Cardiac muscle cell (in vitro differentiated cells and primary cell): ENCODE measurements around the gene MXI1. TPM values are rescaled to one million over a fixed set of nuclear protein-coding genes. Genes with fewer than 3 reads are reported as not detected.
A peak's percentile ranks its signal among the peaks of the same experiment; 100 is the strongest.

Experiments
- DNase-seq, 2 donors: peaks; one replicate each; pipeline versions ENCODE4 v3.0.0 to v3.0.0-alpha.2; 2010 to 2017; ENCODE audit warnings: low read depth in 1 of 2, low spot score in 1 of 2
- H3K27ac ChIP-seq: fragments of 200-600 bp; sonication (generic); 2 replicates; pipeline ENCODE4 v1.5.1; 2016
- H3K27me3 ChIP-seq: fragments of 200-600 bp; sonication (generic); 2 replicates; pipeline ENCODE4 v1.6.0; 2016; ENCODE audit warnings: control low read depth
- H3K36me3 ChIP-seq: fragments of 200-600 bp; sonication (generic); 2 replicates; pipeline ENCODE4 v1.5.1; 2016; ENCODE audit warnings: control low read depth
- H3K4me1 ChIP-seq: fragments of 200-600 bp; sonication (generic); 2 replicates; pipeline ENCODE4 v1.8.1; 2017; ENCODE audit warnings: low read depth, mild to moderate bottlenecking, mixed run types
- H3K4me3 ChIP-seq: fragments of 200-600 bp; sonication (generic); 2 replicates; pipeline ENCODE4 v1.5.1; 2016; ENCODE audit warnings: mild to moderate bottlenecking
- H3K9me3 ChIP-seq: fragments of 200-600 bp; sonication (generic); 2 replicates; pipeline ENCODE4 v1.5.1; 2017; ENCODE audit warnings: low read depth, mild to moderate bottlenecking, control low read depth
- CTCF ChIP-seq: IDR thresholded peaks from 2 replicates; pipeline ENCODE4 v1.5.1; 2012; ENCODE audit warnings: low read depth, mild to moderate bottlenecking, low read length
- polyA plus RNA-seq: library from polyadenylated mRNA; unstranded; fragments of >200 nt; fragmentation: Nextera tagmentation; extraction: Ambion mirVana; gene quantifications from 2 replicates; pipeline ENCODE4 v1.2.1, GENCODE V29; 2016
- total RNA-seq: library from RNA; depleted of rRNA; stranded (reverse); fragments of >200 nt; gene quantifications from 2 replicates; pipeline ENCODE4 v1.2.3, GENCODE V29; 2016

The MXI1 gene
- total and polyA plus RNA-seq, 2 experiments from 2014 or later: 55.0 to 68.4 TPM

DNA sequence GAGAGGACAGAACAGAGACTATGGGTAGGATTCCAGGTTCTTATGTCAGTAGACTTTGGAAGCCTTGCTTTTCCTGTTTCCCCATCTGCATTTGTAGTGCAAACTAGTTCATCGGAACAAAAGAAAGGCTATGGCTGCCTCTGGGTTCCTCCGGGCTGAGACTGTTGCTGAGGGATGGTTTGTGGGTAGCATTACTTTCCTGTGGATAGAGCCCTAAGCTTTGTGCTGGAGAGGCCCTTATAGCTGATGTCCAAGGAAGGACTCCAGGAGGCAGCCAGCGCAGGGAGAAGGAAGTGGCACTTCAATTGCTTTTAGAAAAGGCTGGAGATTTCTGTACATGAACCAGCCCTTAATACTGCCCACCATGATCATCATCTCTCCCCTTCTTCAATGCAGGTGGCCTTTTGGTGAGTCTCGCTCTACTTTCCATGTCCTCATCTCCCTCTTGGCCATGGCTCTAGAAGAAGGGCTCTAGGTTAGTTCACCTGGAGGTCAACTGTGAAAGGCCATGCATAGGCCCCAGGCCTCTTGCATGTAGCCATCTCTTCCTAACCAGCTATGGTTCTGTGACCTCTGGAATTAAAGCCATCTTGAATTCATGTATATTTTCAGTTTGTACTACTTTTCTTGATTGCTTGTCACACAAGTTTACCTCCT lies 15.4 kb downstream of the MXI1 start:
- Histone ChIP-seq H3K4me1 (peaks cover 10% of the 10 kb centered on the region), H3K9me3 (no peaks in the 10 kb centered on the region), H3K4me3 (no peak overlapping the region), H3K27me3 (no peaks in the 10 kb centered on the region), H3K36me3 (no peaks in the 10 kb centered on the region), H3K27ac (no peak overlapping the region)
- no peak for DNase-seq
- TF ChIP-seq CTCF: no peak

DNA sequence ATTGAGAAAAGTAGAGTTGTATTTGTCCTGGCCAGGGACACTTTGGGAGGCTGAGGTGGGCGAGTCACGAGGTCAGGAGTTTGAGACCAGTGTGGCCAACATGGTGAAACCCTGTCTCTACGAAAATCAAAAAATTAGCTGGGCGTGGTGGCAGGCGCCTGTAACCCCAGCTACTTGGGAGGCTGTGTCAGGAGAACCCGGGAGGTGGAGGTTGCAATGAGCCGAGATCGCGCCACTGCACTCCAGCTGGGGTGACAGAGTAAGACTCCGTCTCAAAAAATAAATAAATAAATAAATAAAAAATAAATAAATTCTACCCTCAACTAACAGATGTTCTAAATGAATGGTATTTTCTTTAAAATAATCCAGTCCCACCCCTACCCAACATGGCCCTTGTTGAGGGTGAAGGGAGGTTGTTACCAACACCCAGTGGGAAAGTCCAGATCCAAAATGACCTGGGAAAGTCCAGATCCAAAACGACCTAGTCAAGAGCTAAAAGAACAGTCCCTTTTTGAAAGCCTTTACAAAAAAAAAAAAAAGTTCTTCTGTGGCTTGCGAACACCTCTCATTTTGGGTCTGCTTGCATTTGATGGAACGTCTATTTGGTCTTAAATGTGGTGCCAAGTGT lies 16.0 kb downstream of the MXI1 start:
- Histone ChIP-seq H3K27ac (no peak overlapping the region), H3K36me3 (no peaks in the 10 kb centered on the region), H3K27me3 (no peaks in the 10 kb centered on the region), H3K4me1 (peaks cover 10% of the 10 kb centered on the region), H3K9me3 (no peaks in the 10 kb centered on the region), H3K4me3 (no peak overlapping the region)
- TF ChIP-seq CTCF: no peak
- DNase-seq: no peak

DNA sequence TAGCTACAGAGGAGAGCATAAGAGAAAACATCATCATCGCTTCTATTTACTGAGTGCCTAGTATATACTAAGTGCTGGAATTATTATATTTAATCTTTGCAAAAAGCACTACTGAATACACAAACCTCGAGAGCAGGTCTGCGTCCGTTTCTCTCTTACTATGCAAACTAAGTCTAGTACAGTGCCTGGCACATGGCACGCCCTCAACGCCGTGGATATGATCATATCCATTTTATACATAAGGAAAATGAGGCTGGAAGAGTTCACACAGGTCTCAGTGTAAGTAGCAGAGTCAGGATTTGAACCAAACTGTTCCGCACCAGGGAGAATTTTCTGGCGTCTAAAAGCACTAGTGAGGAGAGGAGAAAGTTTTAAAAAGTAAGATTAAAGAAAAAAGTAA lies 17.6 kb downstream of the MXI1 start:
- peaks cover 10% of the 10 kb centered on the region for H3K4me1 ChIP-seq
- no peaks in the 10 kb centered on the region for H3K27me3 ChIP-seq
- TF ChIP-seq CTCF: no peak
- no peak overlapping the region for H3K4me3 ChIP-seq
- no peaks in the 10 kb centered on the region for H3K9me3 ChIP-seq
- peak overlapping the region; percentile 80 for H3K27ac ChIP-seq
- H3K36me3 ChIP-seq: peaks cover 4% of the 10 kb centered on the region
- DNase-seq: no peak

DNA sequence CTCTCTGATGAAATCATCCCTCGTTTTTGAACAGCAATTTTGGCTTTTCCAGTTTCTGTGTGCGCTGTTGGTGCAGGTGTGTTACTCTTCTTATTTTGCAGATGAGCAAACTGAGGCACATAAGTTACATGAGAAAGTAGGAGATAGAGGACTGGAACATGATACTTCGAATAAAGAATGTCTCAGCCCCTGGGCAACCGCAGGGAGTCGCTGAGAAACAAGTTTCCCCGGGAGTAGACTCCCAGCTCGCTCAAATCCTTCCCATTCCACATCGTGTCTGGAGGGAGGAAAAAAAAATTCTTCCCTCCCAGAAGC lies 18.0 kb downstream of the MXI1 start:
- H3K4me3 ChIP-seq: peak overlapping the region; percentile 64

GRCh38 chr10:110225756-110226542 lies 18.5 kb downstream of the MXI1 start:
- Histone ChIP-seq H3K4me1 (peaks cover 10% of the 10 kb centered on the region), H3K4me3 (peak overlapping the region; percentile 64), H3K27me3 (no peaks in the 10 kb centered on the region), H3K36me3 (peaks cover 4% of the 10 kb centered on the region), H3K27ac (peak overlapping the region; percentile 80), H3K9me3 (no peaks in the 10 kb centered on the region)
- TF ChIP-seq CTCF: peak; percentile 54
- peak; percentile 95 to 97 for DNase-seq

More for the DNA sequence above, 18.0 kb downstream of the MXI1 start:
- peaks cover 4% of the 10 kb centered on the region for H3K36me3 ChIP-seq
- TF ChIP-seq CTCF: no peak
- no peaks in the 10 kb centered on the region for H3K9me3 ChIP-seq
- no peak for DNase-seq
- peaks cover 10% of the 10 kb centered on the region for H3K4me1 ChIP-seq
- peak overlapping the region; percentile 80 for H3K27ac ChIP-seq
- H3K27me3 ChIP-seq: no peaks in the 10 kb centered on the region
